HepG2 (cell line): Measurements from ENCODE around the gene KCNJ6. TPM values are rescaled to one million over a fixed set of nuclear protein-coding genes. Genes with fewer than 3 reads are reported as not detected.

Source experiments
- ATAC-seq: fragments of 200-7000 bp; cut with Tn5 transposase; 3 replicates; pipeline ENCODE4 v1.9.1; 2020; ENCODE audit warnings: mild to moderate bottlenecking, moderate library complexity
- BruUV-seq: library from RNA; stranded (reverse); fragments of 400-500 nt; replicated peaks from 2 replicates; lab custom pipeline; 2021; lab: Mats Ljungman, UMichigan
- CTCF ChIA-PET: fragments of 300-600 bp; formaldehyde crosslinking; extraction: SDS; loops from one replicate; lab custom pipeline; 2021; ENCODE audit warnings: low total read pairs, inconsistent platforms, low intra/inter-chr PET ratio; lab: Yijun Ruan, JAX
- POLR2A ChIA-PET: fragments of 350-600 bp; sonication (Branson Sonifier 250); formaldehyde crosslinking; loops from one replicate; lab custom pipeline; 2020; ENCODE audit warnings: antibody characterized with exemption, inconsistent platforms; lab: Yijun Ruan, JAX
- DNase-seq: peaks from one replicate; pipeline ENCODE4 v3.0.0-alpha.2; 2015; ENCODE audit warnings: low spot score
- FAIRE-seq: peaks from 3 replicates; lab custom pipeline; 2011; peaks lifted over from hg19 to GRCh38; lab: Jason Lieb, UNC
- H2AFZ ChIP-seq: one replicate; pipeline ENCODE4 v1.6.1; 2011; ENCODE audit warnings: low read length, inconsistent platforms
- H3K27ac ChIP-seq: fragments of 300-600 bp; 3 replicates; pipeline ENCODE4 v1.8.0; 2011; ENCODE audit warnings: mixed run types, mild to moderate bottlenecking, mixed read lengths, low read length, inconsistent platforms; ENCODE audit not compliant: insufficient read depth; ENCODE audit errors: extremely low read length
- H3K27me3 ChIP-seq, 2 experiments: fragments of 200-600 bp in 1 of 2; 2 replicates in 1 of 2; 3 replicates in 1 of 2; pipeline versions ENCODE4 v1.6.0 to v1.8.0; 2011; ENCODE audit warnings: low read length in 2 of 2, mild to moderate bottlenecking in 2 of 2, moderate library complexity in 2 of 2, inconsistent platforms in 1 of 2; ENCODE audit not compliant: insufficient read depth in 2 of 2, control insufficient read depth in 1 of 2
- H3K36me3 ChIP-seq, 2 experiments: fragments of 200-600 bp in 1 of 2; replicated peaks in 1 of 2; 2 replicates in 1 of 2; 3 replicates in 1 of 2; pipeline versions ENCODE4 v1.5.1 to v1.8.0; 2011; ENCODE audit warnings: low read length in 2 of 2, inconsistent platforms in 1 of 2; ENCODE audit not compliant: insufficient read depth in 2 of 2, control insufficient read depth in 1 of 2
- H3K4me1 ChIP-seq: 2 replicates; pipeline ENCODE4 v1.5.1; 2012; ENCODE audit warnings: low read length, inconsistent platforms; ENCODE audit not compliant: insufficient read depth
- H3K4me2 ChIP-seq: 2 replicates; pipeline ENCODE4 v1.6.0; 2011; ENCODE audit warnings: low read depth, low read length, inconsistent platforms
- H3K4me3 ChIP-seq, 3 experiments: fragments of 200-600 bp in 1 of 3; sonication (generic), shearing (Covaris generic) in 1 of 3; replicated peaks in 1 of 3; 2 replicates each; pipeline ENCODE4 v1.5.1; 2011 to 2016; ENCODE audit warnings: low read length in 3 of 3, inconsistent platforms in 2 of 3, low read depth in 2 of 3, mild to moderate bottlenecking in 2 of 3, control low read depth in 1 of 3, mixed read lengths in 1 of 3; ENCODE audit not compliant: insufficient read depth in 1 of 3
- H3K79me2 ChIP-seq: one replicate; pipeline ENCODE4 v1.6.1; 2011; ENCODE audit warnings: low read length, inconsistent platforms; ENCODE audit not compliant: insufficient read depth
- H3K9ac ChIP-seq: 2 replicates; pipeline ENCODE4 v1.6.0; 2011; ENCODE audit warnings: mild to moderate bottlenecking, low read depth, low read length, inconsistent platforms; ENCODE audit not compliant: insufficient read depth
- H3K9me3 ChIP-seq: 2 replicates; pipeline ENCODE4 v1.5.1; 2012; ENCODE audit warnings: mild to moderate bottlenecking, low read length
- H4K20me1 ChIP-seq: 2 replicates; pipeline ENCODE4 v1.6.0; 2011; ENCODE audit warnings: inconsistent platforms, mild to moderate bottlenecking, low read length, moderate library complexity; ENCODE audit not compliant: insufficient read depth
- CAMTA2 ChIP-seq: sonication (generic); formaldehyde crosslinking; IDR thresholded peaks from 2 replicates; pipeline ENCODE4 v1.4.0; 2020; ENCODE audit warnings: mild to moderate bottlenecking, missing genetic modification reagents, borderline replicate concordance
- CHD4 ChIP-seq: fragments of 200-600 bp; sonication (generic); IDR thresholded peaks from 2 replicates; pipeline ENCODE4 v1.7.0; 2017; ENCODE audit warnings: mild to moderate bottlenecking, low read length, borderline replicate concordance
- ISL2 ChIP-seq: sonication (generic); formaldehyde crosslinking; IDR thresholded peaks from 2 replicates; pipeline ENCODE4 v1.5.0; 2020; ENCODE audit warnings: missing genetic modification reagents
- KLF6 ChIP-seq: IDR thresholded peaks from 2 replicates; pipeline ENCODE4 v1.8.0; 2016; ENCODE audit warnings: missing biosample characterization, missing genetic modification reagents
- NFKB2 ChIP-seq: sonication (generic); formaldehyde crosslinking; IDR thresholded peaks from 2 replicates; pipeline ENCODE4 v1.4.0; 2020; ENCODE audit warnings: missing genetic modification reagents, borderline replicate concordance
- NR2F6 ChIP-seq, 2 experiments: IDR thresholded peaks; 2 replicates each; pipeline ENCODE4 v1.6.1; 2016; ENCODE audit warnings: antibody characterized with exemption in 1 of 2, mild to moderate bottlenecking in 1 of 2
- PHF21A ChIP-seq: sonication (generic); formaldehyde crosslinking; IDR thresholded peaks from 2 replicates; pipeline ENCODE4 v1.5.0; 2020; ENCODE audit warnings: mild to moderate bottlenecking, missing genetic modification reagents
- RAD21 ChIP-seq: fragments of 450-650 bp; formaldehyde crosslinking; IDR thresholded peaks from 2 replicates; pipeline ENCODE4 v1.5.0; 2020; ENCODE audit warnings: mild to moderate bottlenecking
- RBM22 ChIP-seq: fragments of 200-400 bp; formaldehyde crosslinking; optimal IDR thresholded peaks from 2 replicates; pipeline ENCODE3; 2017; ENCODE audit warnings: mild to moderate bottlenecking, low read length, moderate library complexity
- ZFP62 ChIP-seq: sonication (generic); formaldehyde crosslinking; IDR thresholded peaks from 2 replicates; pipeline ENCODE4 v1.4.0; 2020; ENCODE audit warnings: missing genetic modification reagents
- ZMYM2 ChIP-seq: sonication (generic); formaldehyde crosslinking; IDR thresholded peaks from 2 replicates; pipeline ENCODE4 v1.8.0; 2022; ENCODE audit warnings: mild to moderate bottlenecking, missing genetic modification reagents
- ZNF180 ChIP-seq: sonication (generic); formaldehyde crosslinking; IDR thresholded peaks from 2 replicates; pipeline ENCODE4 v1.4.0; 2020; ENCODE audit warnings: low read depth, missing genetic modification reagents, borderline replicate concordance
- ZNF274 ChIP-seq: sonication (generic); formaldehyde crosslinking; IDR thresholded peaks from 2 replicates; pipeline ENCODE4 v1.5.1; 2020; ENCODE audit warnings: mild to moderate bottlenecking, missing genetic modification reagents
- ZNF33A ChIP-seq: sonication (generic); formaldehyde crosslinking; IDR thresholded peaks from 2 replicates; pipeline ENCODE4 v1.5.1; 2020; ENCODE audit warnings: missing genetic modification reagents, mild to moderate bottlenecking, moderate library complexity, borderline replicate concordance
- WGBS: methylation state at CpG from one replicate; pipeline ENCODE4 v1.1.6; 2017; ENCODE audit warnings: low lambda C conversion rate; 5-methylcytosine and 5-hydroxymethylcytosine counted together
- in situ Hi-C: cut with HindIII; loops from 2 replicates; pipeline ENCODE4 v1.10.0; 2017; ENCODE audit warnings: low pct_unique_long_range_greater_than_20kb; ENCODE audit not compliant: extremely low pct_ligation_motif_present
- intact Hi-C: fragments of 100-400 bp; cut with micrococcal nuclease; formaldehyde crosslinking; loops from one replicate; pipeline ENCODE4 v1.10.0; 2022; ENCODE audit not compliant: unreplicated experiment
- polyA plus RNA-seq, 8 experiments: library from polyadenylated mRNA; depleted of rRNA in 3 of 8; stranded (reverse) in 7 of 8; unstranded in 1 of 8; fragments of >200 nt; fragmentation: Illumina TruSeq in 4 of 8; extraction: Trizol in 4 of 8; gene quantifications; 2 replicates each; pipeline versions ENCODE4 v1.2.1 to v1.2.3, GENCODE V29; 2011 to 2016; ENCODE audit warnings: low read depth in 4 of 8, missing spikeins in 1 of 8, mixed read lengths in 1 of 8; ENCODE audit not compliant: insufficient read depth in 1 of 8
- total RNA-seq, 5 experiments: library from RNA; depleted of rRNA; stranded (reverse); fragments of >200 nt; fragmentation: Illumina TruSeq; extraction: Trizol; gene quantifications; 2 replicates each; pipeline ENCODE4 v1.2.3, GENCODE V29; 2016; ENCODE audit warnings: low read depth in 1 of 5
- TF ChIP-seq, protein P1 (sequence below): sonication (generic); formaldehyde crosslinking; IDR thresholded peaks from 2 replicates; pipeline ENCODE4 v1.4.0; 2020; ENCODE audit warnings: missing genetic modification reagents, borderline replicate concordance
- TF ChIP-seq, protein P2 (sequence below): fragments of 450-650 bp; IDR thresholded peaks from 2 replicates; pipeline ENCODE4 v1.6.1; 2017
- TF ChIP-seq, protein P3 (sequence below): sonication (generic); formaldehyde crosslinking; IDR thresholded peaks from 2 replicates; pipeline ENCODE4 v1.4.0; 2020; ENCODE audit warnings: missing genetic modification reagents

KCNJ6 gene
- total and polyA plus RNA-seq, 2 of the 13 experiments (the other 11 are each of a cell fraction or from before 2014, with no cell fraction given), result not detected

DNA sequence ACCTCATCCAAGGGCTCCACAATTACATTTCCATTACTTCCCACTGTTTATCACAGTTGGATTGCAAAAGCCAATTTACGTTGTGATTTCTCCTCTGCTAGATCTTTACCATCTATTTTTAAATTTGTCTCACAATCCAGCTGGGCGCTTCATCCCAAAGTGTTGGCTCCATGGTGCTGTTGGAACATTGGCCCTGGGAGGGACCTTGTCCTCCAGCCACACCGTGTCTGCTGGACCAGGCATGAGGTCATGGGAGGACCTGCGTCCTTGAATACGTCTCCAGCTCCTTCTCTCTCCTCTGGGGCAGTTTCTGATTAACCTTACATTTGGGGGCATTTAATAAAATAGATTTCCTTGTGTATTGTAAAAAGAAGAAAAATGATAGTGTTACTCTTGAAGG, 125.4 kb downstream of the KCNJ6 start:
- H3K36me3 ChIP-seq, result no peaks in the 10 kb centered on the region
- no peak overlapping the region for H3K4me3 ChIP-seq
- in situ Hi-C loops, result no loop called here
- BruUV-seq, result no TSS peak
- no peaks in the 10 kb centered on the region for H3K79me2 ChIP-seq
- no peak for ATAC-seq
- TF ChIP-seq ISL2 (no peak), PHF21A (no peak), ZNF33A (CRISPR knock-in tag) (no peak), NR2F6 (IDR thresholded peaks at IDR 0.05) (no peak), NR2F6 (CRISPR knock-in tag; IDR thresholded peaks at IDR 0.05) (no peak), CAMTA2 (CRISPR knock-in tag) (no peak), ZNF274 (CRISPR knock-in tag) (no peak), ZMYM2 (CRISPR knock-in tag) (no peak), CHD4 (no peak), ZFP62 (CRISPR knock-in tag) (no peak), ZNF180 (CRISPR knock-in tag) (no peak), RAD21 (CRISPR knock-in tag) (no peak), NFKB2 (CRISPR knock-in tag) (no peak), RBM22 (no peak), KLF6 (no peak)
- TF ChIP-seq, protein P1, sequence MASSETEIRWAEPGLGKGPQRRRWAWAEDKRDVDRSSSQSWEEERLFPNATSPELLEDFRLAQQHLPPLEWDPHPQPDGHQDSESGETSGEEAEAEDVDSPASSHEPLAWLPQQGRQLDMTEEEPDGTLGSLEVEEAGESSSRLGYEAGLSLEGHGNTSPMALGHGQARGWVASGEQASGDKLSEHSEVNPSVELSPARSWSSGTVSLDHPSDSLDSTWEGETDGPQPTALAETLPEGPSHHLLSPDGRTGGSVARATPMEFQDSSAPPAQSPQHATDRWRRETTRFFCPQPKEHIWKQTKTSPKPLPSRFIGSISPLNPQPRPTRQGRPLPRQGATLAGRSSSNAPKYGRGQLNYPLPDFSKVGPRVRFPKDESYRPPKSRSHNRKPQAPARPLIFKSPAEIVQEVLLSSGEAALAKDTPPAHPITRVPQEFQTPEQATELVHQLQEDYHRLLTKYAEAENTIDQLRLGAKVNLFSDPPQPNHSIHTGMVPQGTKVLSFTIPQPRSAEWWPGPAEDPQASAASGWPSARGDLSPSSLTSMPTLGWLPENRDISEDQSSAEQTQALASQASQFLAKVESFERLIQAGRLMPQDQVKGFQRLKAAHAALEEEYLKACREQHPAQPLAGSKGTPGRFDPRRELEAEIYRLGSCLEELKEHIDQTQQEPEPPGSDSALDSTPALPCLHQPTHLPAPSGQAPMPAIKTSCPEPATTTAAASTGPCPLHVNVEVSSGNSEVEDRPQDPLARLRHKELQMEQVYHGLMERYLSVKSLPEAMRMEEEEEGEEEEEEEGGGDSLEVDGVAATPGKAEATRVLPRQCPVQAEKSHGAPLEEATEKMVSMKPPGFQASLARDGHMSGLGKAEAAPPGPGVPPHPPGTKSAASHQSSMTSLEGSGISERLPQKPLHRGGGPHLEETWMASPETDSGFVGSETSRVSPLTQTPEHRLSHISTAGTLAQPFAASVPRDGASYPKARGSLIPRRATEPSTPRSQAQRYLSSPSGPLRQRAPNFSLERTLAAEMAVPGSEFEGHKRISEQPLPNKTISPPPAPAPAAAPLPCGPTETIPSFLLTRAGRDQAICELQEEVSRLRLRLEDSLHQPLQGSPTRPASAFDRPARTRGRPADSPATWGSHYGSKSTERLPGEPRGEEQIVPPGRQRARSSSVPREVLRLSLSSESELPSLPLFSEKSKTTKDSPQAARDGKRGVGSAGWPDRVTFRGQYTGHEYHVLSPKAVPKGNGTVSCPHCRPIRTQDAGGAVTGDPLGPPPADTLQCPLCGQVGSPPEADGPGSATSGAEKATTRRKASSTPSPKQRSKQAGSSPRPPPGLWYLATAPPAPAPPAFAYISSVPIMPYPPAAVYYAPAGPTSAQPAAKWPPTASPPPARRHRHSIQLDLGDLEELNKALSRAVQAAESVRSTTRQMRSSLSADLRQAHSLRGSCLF (CRISPR knock-in tag), result no peak
- TF ChIP-seq, protein P2, sequence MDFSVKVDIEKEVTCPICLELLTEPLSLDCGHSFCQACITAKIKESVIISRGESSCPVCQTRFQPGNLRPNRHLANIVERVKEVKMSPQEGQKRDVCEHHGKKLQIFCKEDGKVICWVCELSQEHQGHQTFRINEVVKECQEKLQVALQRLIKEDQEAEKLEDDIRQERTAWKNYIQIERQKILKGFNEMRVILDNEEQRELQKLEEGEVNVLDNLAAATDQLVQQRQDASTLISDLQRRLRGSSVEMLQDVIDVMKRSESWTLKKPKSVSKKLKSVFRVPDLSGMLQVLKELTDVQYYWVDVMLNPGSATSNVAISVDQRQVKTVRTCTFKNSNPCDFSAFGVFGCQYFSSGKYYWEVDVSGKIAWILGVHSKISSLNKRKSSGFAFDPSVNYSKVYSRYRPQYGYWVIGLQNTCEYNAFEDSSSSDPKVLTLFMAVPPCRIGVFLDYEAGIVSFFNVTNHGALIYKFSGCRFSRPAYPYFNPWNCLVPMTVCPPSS, result no peak
- TF ChIP-seq, protein P3, sequence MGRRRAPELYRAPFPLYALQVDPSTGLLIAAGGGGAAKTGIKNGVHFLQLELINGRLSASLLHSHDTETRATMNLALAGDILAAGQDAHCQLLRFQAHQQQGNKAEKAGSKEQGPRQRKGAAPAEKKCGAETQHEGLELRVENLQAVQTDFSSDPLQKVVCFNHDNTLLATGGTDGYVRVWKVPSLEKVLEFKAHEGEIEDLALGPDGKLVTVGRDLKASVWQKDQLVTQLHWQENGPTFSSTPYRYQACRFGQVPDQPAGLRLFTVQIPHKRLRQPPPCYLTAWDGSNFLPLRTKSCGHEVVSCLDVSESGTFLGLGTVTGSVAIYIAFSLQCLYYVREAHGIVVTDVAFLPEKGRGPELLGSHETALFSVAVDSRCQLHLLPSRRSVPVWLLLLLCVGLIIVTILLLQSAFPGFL (CRISPR knock-in tag), result no peak
- TF ChIP-seq, all 625 proteins: peak for 0
- Histone ChIP-seq H3K9ac (no peak overlapping the region), H3K27ac (no peak overlapping the region), H3K4me1 (no peaks in the 10 kb centered on the region), H3K27me3 (peaks cover 0 to 3% of the 10 kb centered on the region in 2 experiments; a peak in 1 of 5 replicates), H3K9me3 (no peaks in the 10 kb centered on the region), H4K20me1 (no peaks in the 10 kb centered on the region), H2AFZ (no peak overlapping the region), H3K4me2 (no peak overlapping the region)
- DNase-seq (no peak), FAIRE-seq (no peak)
- ChIA-PET POLR2A (no interaction called here), CTCF (no interaction called here)
- intact Hi-C loops, result no loop called here
- WGBS, result 0% methylated on average over 5 of the region's 5 CpGs
